ENCODE data around the gene NRL.

NRL gene

GRCh38 chr14:24098927-24099813 is 15.6 kb downstream of the NRL start:
- DNase-seq, result no peak

DNA sequence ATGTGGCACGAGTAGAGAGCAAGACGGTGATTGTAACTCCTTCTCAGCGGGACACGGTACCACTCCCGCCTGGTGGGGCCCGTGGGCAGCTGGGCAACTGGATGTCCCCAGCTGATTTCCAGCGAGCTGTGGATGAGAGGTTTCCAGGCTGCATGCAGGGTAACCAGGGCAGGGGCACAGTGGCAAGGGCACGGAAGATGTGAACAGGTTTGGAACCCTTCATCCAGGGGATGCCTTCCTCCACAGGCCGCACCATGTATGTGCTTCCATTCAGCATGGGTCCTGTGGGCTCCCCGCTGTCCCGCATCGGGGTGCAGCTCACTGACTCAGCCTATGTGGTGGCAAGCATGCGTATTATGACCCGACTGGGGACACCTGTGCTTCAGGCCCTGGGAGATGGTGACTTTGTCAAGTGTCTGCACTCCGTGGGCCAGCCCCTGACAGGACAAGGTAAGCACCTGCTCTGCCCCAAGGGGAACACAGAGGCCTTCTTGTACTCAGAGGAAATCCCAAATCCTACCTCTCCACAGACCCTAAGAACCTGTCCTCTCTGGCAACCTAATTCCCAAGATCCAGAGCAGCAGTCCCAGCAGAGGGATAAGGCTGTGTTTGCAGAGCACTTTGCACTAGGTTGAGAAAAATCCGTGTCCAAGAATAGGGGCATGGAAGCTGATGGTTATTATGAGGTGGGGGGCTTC is 16.4 kb downstream of the NRL start:
- DNase-seq, result no peak

DNA sequence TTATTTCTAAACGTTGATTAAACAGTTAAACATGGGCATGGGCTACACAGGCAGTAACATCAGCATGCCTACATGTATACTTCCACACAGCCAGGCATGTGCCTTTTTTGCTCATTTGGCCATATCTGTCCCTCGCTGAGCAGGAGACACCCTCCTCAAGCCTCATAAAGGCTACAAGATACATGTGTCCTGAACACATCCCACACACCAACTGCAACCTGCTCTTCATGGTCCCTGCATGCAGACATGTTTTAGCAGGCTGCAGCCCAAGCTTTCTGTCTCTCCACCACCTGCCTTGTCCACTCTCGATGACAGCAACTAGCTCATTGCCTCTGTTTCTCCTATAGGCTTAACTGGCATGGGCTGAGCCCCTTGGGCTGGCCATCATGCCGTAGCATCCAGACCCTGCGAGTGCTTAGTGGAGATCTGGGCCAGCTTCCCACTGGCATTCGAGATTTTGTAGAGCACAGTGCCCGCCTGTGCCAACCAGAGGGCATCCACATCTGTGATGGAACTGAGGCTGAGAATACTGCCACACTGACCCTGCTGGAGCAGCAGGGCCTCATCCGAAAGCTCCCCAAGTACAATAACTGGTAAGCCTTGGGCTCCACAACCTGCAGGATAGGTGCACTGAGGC is 18.1 kb downstream of the NRL start:
- no peak for DNase-seq

GRCh38 chr14:24095271-24096068 is 19.3 kb downstream of the NRL start:
- DNase-seq, result peak; percentile 46 to 58

DNA sequence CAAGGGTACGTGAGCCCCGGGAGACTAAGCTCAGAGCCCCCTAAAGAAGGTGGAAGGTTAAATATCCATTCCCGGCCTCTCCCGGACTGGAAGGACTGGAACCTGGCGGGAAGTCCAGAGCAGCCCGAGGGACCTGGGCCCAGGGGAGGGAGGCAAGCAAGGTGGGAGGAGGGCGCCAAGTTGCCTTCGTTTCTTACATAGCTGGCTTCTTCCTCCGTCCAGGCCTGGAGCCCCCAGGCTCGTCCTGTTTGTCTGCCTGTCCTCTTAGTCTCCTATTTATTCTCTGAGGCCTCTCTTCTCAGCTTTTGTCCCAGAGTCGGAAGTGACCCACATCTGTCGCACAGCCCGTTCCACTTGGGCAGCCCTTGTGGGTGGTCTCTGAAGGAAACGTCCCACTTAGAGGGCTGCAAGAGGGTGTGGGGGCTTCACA is 19.9 kb downstream of the NRL start:
- no peak for DNase-seq

GRCh38 chr14:24093901-24094840 is 20.6 kb downstream of the NRL start, which contains the start of gene PCK2:
Gene PCK2 (plus strand): TSS chr14:24094311. CDS start chr14:24094406, 95 bp downstream.
- DNase-seq, result peak; percentile 81 to 89

GRCh38 chr14:24093207-24093900 is 21.4 kb downstream of the NRL start:
- no peak for DNase-seq

DNA sequence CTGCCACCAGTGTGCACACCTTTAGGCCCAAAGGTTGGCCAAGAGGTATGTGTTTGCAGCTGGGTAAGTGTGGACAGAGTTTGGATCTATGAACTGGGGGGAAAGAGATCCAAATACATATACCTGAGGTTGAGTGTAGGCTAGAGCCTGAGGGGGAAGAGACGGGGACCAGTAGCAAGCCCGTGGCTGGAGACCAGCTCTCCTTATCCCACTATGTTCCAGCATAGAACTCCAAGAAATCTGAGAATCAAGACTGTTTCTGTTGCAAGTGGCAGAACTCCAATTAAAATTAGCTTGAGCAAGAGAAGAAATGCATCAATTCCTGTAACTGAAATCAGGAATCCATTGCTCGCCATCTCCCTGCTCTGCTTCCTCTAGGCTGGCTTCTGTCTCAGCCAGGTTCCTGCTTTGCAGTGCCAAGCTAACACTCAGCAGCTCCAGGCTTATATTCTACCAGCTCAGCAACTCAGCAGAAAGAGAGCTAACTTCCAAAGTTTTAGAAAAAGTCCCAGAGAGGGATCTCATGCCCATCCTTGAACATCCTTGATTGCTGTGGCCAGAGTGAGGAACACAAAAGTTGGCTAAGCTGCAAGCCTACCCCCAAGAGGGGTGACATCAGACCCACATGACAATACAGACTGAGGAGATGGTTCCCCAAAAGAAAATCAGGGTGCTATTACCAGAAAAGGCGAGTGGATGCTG is 22.1 kb downstream of the NRL start:
- DNase-seq, result no peak

GRCh38 chr14:24092110-24092504 is 22.6 kb downstream of the NRL start:
- no peak for DNase-seq

- DNase-seq, result no peak
Observed at GRCh38 chr14:24089890-24090289, 24.9 kb downstream of the NRL start.

DNA sequence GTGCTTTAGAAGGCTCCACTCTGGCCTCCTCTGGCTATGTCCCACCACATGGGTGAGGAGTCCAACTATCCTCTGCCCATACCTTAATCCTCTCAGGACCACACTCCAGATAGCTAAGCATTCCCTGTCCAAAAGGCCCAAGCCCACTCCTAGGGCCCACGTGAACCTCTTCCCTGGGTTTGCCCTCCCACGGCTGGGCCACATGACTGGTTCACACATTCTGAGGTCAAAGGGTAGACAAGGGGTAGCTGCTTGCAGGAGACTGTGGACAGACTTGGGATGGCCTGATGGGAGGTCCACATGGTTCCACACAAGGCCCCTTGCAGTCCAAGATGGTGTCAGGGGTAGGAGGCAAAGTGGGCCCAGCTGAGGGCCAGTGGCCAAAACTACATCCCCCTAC is 26.7 kb downstream of the NRL start:
- DNase-seq, result no peak

DNA sequence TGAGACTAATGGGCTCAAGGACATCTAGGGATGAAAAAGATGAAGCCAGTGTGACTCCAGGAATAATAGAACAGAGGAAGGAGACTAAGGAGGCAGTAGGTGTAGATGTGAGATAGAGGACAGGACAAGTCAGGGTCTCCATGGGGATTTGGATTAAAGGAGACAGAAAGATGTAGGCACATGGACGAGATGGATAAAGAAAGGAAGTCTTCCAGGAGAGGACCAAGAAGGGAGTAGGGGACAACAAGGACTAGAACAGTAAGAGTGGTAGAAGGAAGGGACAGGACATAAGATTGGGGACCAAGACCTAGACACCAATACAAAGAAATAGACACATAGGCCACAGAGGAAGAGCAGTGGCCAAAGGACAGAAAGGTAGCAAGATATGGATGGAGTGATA is 27.7 kb downstream of the NRL start:
- no peak for DNase-seq

- no peak for DNase-seq
Observed at GRCh38 chr14:24086193-24086955, 28.4 kb downstream of the NRL start.

GRCh38 chr14:24085215-24085614 is 29.5 kb downstream of the NRL start:
- no peak for DNase-seq

DNA sequence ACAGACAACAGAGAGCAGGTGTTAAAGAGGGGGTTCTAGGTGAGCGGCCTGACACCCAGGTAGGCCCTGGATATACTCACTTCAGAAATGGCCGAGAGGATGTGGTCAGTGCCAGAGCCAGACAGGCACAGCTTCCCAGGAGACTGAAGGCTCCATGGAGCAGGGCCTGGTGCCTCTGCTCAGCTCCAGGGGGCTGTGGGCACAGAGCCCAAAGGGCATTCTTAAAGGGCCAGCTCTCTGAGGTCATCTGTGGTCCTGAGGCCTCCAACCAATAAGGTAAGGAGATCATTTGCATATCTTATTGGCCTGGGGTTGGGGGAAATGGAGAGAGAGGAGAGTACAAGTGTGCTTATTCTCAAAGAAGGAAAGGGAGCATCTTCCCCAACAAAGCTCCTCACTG is 30.3 kb downstream of the NRL start:
- no peak for DNase-seq

- DNase-seq, result no peak
Observed at GRCh38 chr14:24083462-24083861, 31.3 kb downstream of the NRL start.

- DNase-seq, result no peak
Observed at GRCh38 chr14:24082411-24083080, 32.2 kb downstream of the NRL start.

GRCh38 chr14:24081739-24082211 is 33.0 kb downstream of the NRL start:
- DNase-seq, result no peak
